WTC11 (cell line): ENCODE results near the gene CLEC10A. TPM values are rescaled to one million over a fixed set of nuclear protein-coding genes. Genes with fewer than 3 reads are reported as not detected.

ENCODE experiments used
- ATAC-seq: fragments of 200-7000 bp; cut with Tn5 transposase; 2 replicates; pipeline ENCODE4 v1.10.0; 2021; ENCODE audit warnings: mild to moderate bottlenecking, moderate library complexity
- CTCF ChIA-PET: fragments of 300-600 bp; sonication (Branson Sonifier 250); formaldehyde crosslinking; loops from one replicate; lab custom pipeline; 2021; ENCODE audit warnings: antibody characterized with exemption; lab: Charles Lee
- POLR2A ChIA-PET: fragments of 350-600 bp; sonication (Branson Sonifier 250); formaldehyde crosslinking; loops from one replicate; lab custom pipeline; 2021; ENCODE audit warnings: antibody characterized with exemption; lab: Charles Lee
- DNase-seq: peaks from one replicate; pipeline ENCODE4 v3.0.0; 2021; ENCODE audit warnings: low spot score
- H3K27ac Mint-ChIP-seq: 2 replicates; pipeline ENCODE4 v1.8.0; 2021; ENCODE audit warnings: mixed read lengths
- H3K27me3 Mint-ChIP-seq: 2 replicates; pipeline ENCODE4 v1.8.0; 2021; ENCODE audit warnings: low read depth, mild to moderate bottlenecking, moderate library complexity, mixed read lengths
- H3K36me3 Mint-ChIP-seq: 2 replicates; pipeline ENCODE4 v1.8.0; 2021; ENCODE audit warnings: mixed read lengths
- H3K4me1 Mint-ChIP-seq: 2 replicates; pipeline ENCODE4 v1.8.0; 2022; ENCODE audit warnings: mixed read lengths
- H3K4me3 Mint-ChIP-seq: 2 replicates; pipeline ENCODE4 v1.8.0; 2021; ENCODE audit warnings: mild to moderate bottlenecking, moderate library complexity, mixed read lengths
- H3K9me3 Mint-ChIP-seq: 2 replicates; pipeline ENCODE4 v1.8.0; 2021; ENCODE audit warnings: mixed read lengths
- E2F4 ChIP-seq: sonication (generic); formaldehyde crosslinking; IDR thresholded peaks from 2 replicates; pipeline ENCODE4 v1.8.1; 2022; ENCODE audit warnings: low read depth, mild to moderate bottlenecking, moderate library complexity, missing genetic modification reagents, borderline replicate concordance
- FOXJ3 ChIP-seq: sonication (generic); formaldehyde crosslinking; IDR thresholded peaks from 2 replicates; pipeline ENCODE4 v1.9.0; 2021; ENCODE audit warnings: missing genetic modification reagents, mild to moderate bottlenecking, borderline replicate concordance
- HMGXB4 ChIP-seq: sonication (generic); formaldehyde crosslinking; IDR thresholded peaks from 2 replicates; pipeline ENCODE4 v1.8.1; 2023; ENCODE audit warnings: mild to moderate bottlenecking, moderate library complexity, missing genetic modification reagents
- JAZF1 ChIP-seq: fragments of 250-450 bp; sonication (Bioruptor Pico); IDR thresholded peaks from 2 replicates; pipeline ENCODE4 v1.9.0; 2021; ENCODE audit warnings: moderate library complexity, mild to moderate bottlenecking, inconsistent platforms
- NFYB ChIP-seq: sonication (generic); formaldehyde crosslinking; conservative IDR thresholded peaks from 2 replicates; pipeline ENCODE4 v1.8.0; 2022; ENCODE audit warnings: low read depth, missing genetic modification reagents
- ZMAT4 ChIP-seq: fragments of 250-450 bp; sonication (Bioruptor Pico); IDR thresholded peaks from 2 replicates; pipeline ENCODE4 v1.9.0; 2021; ENCODE audit warnings: mild to moderate bottlenecking
- ZNF219 ChIP-seq: sonication (generic); formaldehyde crosslinking; IDR thresholded peaks from 2 replicates; pipeline ENCODE4 v1.8.0; 2023; ENCODE audit warnings: missing genetic modification reagents, mild to moderate bottlenecking, borderline replicate concordance
- ZNF317 ChIP-seq: sonication (generic); formaldehyde crosslinking; IDR thresholded peaks from 2 replicates; pipeline ENCODE4 v1.8.1; 2023; ENCODE audit warnings: low read depth, mild to moderate bottlenecking, moderate library complexity, missing genetic modification reagents, borderline replicate concordance
- ZNF512 ChIP-seq: sonication (generic); formaldehyde crosslinking; IDR thresholded peaks from 2 replicates; pipeline ENCODE4 v1.8.1; 2022; ENCODE audit warnings: missing genetic modification reagents, borderline replicate concordance
- total RNA-seq: library from RNA; stranded (reverse); gene quantifications from 3 replicates; pipeline ENCODE4 v1.2.3, GENCODE V29; 2021
- TF ChIP-seq, protein P1 (sequence below): sonication (generic); formaldehyde crosslinking; IDR thresholded peaks from 2 replicates; pipeline ENCODE4 v1.8.0; 2022; ENCODE audit warnings: missing genetic modification reagents
- TF ChIP-seq, protein P2 (sequence below): sonication (generic); formaldehyde crosslinking; IDR thresholded peaks from 2 replicates; pipeline ENCODE4 v1.8.1; 2023; ENCODE audit warnings: mild to moderate bottlenecking, missing genetic modification reagents, moderate library complexity
- TF ChIP-seq, protein P3 (sequence below): sonication (generic); formaldehyde crosslinking; IDR thresholded peaks from 2 replicates; pipeline ENCODE4 v1.8.0; 2023; ENCODE audit warnings: missing genetic modification reagents, mild to moderate bottlenecking, borderline replicate concordance

Gene CLEC10A
- total RNA-seq, 1 experiment from 2014 or later = not detected

DNA sequence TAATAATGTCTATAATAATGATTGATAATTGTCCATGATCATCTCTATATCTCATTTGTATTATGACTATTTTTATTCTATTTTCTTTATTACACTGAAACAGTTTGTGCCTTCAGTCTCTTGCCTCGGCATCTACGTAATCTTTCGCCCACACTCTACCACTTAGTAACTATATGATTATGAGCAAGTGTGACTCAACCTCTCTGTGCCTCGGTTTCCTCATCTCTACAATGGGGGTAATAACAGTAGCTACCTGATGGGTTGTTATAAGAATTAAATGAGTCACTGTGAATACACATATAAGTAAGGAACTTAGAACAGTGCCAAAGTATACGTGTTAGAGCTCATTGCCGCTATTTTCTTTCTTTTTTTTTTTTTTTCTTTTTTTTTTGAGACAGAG lies 32.5 kb downstream of the CLEC10A start:
- no peak for ATAC-seq
- ChIA-PET POLR2A (interaction anchor here (0.7 kb wide), 1 partner anchor 11 kb away, joined by 3 read pairs; no protein-coding TSS in a partner anchor), CTCF (interaction anchor here (0.7 to 1.1 kb wide), 3 partner anchors 58 to 600 kb away, joined by 3 to 9 read pairs (median 3); no protein-coding TSS in a partner anchor)
- H3K9me3 Mint-ChIP-seq = no peaks in the 10 kb centered on the region
- H3K27ac Mint-ChIP-seq = no peak overlapping the region
- TF ChIP-seq FOXJ3 (CRISPR knock-in tag) = no peak
- TF ChIP-seq, protein P1, sequence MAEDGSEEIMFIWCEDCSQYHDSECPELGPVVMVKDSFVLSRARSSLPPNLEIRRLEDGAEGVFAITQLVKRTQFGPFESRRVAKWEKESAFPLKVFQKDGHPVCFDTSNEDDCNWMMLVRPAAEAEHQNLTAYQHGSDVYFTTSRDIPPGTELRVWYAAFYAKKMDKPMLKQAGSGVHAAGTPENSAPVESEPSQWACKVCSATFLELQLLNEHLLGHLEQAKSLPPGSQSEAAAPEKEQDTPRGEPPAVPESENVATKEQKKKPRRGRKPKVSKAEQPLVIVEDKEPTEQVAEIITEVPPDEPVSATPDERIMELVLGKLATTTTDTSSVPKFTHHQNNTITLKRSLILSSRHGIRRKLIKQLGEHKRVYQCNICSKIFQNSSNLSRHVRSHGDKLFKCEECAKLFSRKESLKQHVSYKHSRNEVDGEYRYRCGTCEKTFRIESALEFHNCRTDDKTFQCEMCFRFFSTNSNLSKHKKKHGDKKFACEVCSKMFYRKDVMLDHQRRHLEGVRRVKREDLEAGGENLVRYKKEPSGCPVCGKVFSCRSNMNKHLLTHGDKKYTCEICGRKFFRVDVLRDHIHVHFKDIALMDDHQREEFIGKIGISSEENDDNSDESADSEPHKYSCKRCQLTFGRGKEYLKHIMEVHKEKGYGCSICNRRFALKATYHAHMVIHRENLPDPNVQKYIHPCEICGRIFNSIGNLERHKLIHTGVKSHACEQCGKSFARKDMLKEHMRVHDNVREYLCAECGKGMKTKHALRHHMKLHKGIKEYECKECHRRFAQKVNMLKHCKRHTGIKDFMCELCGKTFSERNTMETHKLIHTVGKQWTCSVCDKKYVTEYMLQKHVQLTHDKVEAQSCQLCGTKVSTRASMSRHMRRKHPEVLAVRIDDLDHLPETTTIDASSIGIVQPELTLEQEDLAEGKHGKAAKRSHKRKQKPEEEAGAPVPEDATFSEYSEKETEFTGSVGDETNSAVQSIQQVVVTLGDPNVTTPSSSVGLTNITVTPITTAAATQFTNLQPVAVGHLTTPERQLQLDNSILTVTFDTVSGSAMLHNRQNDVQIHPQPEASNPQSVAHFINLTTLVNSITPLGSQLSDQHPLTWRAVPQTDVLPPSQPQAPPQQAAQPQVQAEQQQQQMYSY (CRISPR knock-in tag) = no peak
- no peak for TF ChIP-seq E2F4 (CRISPR knock-in tag)
- TF ChIP-seq, protein P2, sequence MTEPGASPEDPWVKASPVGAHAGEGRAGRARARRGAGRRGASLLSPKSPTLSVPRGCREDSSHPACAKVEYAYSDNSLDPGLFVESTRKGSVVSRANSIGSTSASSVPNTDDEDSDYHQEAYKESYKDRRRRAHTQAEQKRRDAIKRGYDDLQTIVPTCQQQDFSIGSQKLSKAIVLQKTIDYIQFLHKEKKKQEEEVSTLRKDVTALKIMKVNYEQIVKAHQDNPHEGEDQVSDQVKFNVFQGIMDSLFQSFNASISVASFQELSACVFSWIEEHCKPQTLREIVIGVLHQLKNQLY (CRISPR knock-in tag) = no peak
- TF ChIP-seq NFYB (CRISPR knock-in tag) = no peak
- no peak for TF ChIP-seq ZNF317 (CRISPR knock-in tag)
- TF ChIP-seq, protein P3, sequence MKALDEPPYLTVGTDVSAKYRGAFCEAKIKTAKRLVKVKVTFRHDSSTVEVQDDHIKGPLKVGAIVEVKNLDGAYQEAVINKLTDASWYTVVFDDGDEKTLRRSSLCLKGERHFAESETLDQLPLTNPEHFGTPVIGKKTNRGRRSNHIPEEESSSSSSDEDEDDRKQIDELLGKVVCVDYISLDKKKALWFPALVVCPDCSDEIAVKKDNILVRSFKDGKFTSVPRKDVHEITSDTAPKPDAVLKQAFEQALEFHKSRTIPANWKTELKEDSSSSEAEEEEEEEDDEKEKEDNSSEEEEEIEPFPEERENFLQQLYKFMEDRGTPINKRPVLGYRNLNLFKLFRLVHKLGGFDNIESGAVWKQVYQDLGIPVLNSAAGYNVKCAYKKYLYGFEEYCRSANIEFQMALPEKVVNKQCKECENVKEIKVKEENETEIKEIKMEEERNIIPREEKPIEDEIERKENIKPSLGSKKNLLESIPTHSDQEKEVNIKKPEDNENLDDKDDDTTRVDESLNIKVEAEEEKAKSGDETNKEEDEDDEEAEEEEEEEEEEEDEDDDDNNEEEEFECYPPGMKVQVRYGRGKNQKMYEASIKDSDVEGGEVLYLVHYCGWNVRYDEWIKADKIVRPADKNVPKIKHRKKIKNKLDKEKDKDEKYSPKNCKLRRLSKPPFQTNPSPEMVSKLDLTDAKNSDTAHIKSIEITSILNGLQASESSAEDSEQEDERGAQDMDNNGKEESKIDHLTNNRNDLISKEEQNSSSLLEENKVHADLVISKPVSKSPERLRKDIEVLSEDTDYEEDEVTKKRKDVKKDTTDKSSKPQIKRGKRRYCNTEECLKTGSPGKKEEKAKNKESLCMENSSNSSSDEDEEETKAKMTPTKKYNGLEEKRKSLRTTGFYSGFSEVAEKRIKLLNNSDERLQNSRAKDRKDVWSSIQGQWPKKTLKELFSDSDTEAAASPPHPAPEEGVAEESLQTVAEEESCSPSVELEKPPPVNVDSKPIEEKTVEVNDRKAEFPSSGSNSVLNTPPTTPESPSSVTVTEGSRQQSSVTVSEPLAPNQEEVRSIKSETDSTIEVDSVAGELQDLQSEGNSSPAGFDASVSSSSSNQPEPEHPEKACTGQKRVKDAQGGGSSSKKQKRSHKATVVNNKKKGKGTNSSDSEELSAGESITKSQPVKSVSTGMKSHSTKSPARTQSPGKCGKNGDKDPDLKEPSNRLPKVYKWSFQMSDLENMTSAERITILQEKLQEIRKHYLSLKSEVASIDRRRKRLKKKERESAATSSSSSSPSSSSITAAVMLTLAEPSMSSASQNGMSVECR (CRISPR knock-in tag) = no peak
- no peak for TF ChIP-seq JAZF1 (CRISPR knock-in tag)
- TF ChIP-seq ZNF219 (CRISPR knock-in tag) = no peak
- TF ChIP-seq ZMAT4 (CRISPR knock-in tag) = no peak
- no peak for TF ChIP-seq ZNF512 (CRISPR knock-in tag)
- TF ChIP-seq HMGXB4 (CRISPR knock-in tag) = no peak
- H3K27me3 Mint-ChIP-seq = peaks cover 48% of the 10 kb centered on the region
- peak overlapping the region; percentile 20; the same call in 1 of the 2 replicates for H3K4me3 Mint-ChIP-seq
- no peak for DNase-seq
- no peaks in the 10 kb centered on the region for H3K36me3 Mint-ChIP-seq
- peaks cover 9% of the 10 kb centered on the region for H3K4me1 Mint-ChIP-seq
